Measurements from ENCODE around the gene ELP5.

ELP5 gene

DNA sequence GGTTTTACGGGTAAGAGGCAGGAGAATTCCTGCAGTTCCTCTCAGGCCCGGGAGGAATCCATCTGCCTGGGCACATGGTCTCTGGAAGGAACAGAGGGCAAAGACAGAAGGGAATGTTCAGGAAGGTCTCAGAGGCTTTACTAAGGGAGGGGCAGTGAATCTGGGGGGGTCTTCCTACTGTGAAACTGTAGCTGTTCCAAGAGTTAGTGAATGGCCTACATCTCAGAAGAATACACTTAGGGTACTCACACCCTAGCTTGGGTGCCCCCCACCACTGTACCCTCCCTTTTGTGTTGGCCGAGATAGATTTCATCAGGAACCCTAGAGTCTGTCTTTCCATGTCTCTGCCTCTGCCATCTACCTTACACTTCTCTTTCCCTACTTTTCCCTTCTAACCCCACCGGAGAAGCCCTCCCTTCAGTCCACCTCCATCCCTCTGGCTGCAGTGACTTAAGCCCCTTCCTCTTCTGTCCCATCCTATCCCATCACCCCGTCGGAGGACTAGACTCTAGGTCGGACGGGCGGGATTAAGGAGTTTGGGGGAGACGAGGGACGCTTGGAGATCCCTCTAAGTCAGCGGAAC is 32.7 kb upstream of the ELP5 start:
- no peak for DNase-seq (ENCODE audit: low read depth)

DNA sequence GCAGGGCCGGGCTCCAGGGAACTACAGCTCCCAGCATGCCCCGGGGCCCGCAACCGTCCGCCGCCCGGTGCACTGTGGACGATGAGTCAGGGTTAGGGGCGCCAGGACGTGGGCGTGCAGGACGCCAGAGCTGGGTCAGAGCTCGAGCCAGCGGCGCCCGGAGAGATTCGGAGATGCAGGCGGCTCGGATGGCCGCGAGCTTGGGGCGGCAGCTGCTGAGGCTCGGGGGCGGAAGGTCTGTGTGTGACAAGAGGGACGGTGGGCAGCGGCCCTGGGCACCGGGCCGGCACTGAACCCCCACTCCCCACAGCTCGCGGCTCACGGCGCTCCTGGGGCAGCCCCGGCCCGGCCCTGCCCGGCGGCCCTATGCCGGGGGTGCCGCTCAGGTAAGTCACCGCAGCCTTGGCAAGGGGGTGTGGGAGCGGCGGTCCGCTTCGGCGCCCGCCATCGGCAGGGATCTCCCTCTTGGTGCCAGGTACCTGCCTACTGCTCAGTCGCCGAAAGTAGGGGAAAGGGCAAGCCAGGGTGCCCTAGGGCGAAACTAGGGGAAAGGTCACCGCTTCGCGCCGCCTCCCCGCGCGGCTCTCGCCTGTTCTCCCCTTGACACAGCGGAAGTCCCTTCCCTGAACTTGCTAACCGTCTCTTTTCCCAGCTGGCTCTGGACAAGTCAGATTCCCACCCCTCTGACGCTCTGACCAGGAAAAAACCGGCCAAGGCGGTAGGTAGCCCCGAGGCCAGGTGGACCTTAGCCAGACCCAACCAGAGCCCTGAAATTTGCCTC is 32.0 kb upstream of the ELP5 start, which contains the start of the genes ACADVL and DLG4:
TSS of gene ACADVL (plus strand) at position 127 of the 781 bp plus-strand sequence. CDS start at position 174, 47 bp downstream.
TSS of gene DLG4 (minus strand) at position 25 of the 781 bp plus-strand sequence.
- DNase-seq (ENCODE audit: low read depth) = peak; percentile 65

DNA sequence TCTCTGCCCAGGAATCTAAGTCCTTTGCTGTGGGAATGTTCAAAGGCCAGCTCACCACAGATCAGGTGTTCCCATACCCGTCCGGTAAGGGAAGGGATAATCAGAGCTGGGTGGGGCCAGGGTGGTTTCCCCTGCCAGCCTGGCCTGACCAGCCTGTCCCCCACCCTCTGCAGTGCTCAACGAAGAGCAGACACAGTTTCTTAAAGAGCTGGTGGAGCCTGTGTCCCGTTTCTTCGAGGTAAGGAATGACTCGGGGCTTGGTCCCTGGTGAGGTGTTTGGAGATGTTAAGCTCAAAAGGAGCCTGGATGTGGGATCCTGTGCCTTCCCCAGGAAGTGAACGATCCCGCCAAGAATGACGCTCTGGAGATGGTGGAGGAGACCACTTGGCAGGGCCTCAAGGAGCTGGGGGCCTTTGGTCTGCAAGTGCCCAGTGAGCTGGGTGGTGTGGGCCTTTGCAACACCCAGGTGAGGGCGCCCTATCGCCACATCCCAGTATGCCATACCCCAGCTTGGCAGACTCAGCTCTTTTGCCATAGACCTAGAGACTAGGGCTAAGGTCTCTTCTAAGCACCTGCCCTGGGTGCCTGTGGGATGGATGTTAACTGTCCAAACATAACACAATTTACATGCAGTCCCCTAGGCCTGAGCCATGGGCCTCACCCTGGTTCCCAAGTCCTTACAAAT is 31.3 kb upstream of the ELP5 start:
- DNase-seq (ENCODE audit: low read depth) = no peak

DNA sequence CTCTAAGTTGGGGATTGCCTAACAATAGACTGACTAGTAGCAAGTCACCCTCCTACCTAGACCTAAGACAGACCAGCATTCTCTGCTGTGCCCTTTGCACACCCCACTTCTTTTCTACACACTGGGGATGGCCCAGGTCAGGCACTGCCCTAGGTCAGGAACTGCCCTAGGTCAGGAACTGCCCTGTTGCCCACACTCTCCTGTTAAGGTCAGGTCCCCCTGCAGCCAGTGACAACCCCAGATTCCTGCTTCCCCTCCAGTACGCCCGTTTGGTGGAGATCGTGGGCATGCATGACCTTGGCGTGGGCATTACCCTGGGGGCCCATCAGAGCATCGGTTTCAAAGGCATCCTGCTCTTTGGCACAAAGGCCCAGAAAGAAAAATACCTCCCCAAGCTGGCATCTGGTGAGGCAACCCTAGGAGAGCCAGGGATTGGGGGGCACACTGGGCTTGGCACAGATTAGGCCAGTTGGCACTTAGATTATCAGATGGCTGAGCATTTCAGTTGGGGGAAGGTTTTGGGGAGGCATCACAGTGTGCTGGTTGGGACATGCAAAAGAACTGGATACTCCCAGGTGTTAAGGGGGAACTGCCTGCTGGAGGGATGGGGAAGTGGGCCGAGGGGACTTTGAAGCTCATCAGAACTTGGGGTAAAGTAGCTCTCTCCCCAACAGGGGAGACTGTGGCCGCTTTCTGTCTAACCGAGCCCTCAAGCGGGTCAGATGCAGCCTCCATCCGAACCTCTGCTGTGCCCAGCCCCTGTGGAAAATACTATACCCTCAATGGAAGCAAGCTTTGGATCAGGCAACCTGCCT is 30.5 kb upstream of the ELP5 start:
- no peak for DNase-seq (ENCODE audit: low read depth)

DNA sequence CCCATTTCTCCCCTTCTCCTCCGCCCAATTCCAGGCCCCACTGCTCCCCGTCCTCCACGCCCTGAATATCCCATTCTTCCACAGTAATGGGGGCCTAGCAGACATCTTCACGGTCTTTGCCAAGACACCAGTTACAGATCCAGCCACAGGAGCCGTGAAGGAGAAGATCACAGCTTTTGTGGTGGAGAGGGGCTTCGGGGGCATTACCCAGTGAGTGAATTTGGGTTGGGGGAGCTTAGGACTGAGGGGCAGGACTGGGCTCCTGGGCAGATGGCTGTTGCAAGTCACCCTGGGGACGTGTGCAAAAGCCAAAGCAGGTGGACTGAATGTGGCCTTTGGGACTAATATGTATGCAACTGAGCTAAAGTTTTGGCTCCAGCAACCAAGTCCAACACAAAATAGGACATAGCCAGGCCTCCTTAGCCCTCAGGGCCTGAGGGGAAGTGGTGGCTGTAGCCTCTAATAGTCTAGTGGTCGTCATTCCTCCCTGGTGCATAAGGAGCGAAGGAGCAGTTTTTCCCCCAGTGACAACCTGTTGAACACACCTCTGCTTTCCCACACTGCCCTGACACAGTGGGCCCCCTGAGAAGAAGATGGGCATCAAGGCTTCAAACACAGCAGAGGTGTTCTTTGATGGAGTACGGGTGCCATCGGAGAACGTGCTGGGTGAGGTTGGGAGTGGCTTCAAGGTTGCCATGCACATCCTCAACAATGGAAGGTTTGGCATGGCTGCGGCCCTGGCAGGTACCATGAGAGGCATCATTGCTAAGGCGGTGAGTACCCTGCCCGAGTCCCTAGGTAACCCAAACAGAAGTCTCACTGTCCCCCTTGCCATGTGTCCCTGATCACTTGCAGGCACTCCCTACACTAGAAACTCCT is 29.7 kb upstream of the ELP5 start:
- no peak for DNase-seq (ENCODE audit: low read depth)

DNA sequence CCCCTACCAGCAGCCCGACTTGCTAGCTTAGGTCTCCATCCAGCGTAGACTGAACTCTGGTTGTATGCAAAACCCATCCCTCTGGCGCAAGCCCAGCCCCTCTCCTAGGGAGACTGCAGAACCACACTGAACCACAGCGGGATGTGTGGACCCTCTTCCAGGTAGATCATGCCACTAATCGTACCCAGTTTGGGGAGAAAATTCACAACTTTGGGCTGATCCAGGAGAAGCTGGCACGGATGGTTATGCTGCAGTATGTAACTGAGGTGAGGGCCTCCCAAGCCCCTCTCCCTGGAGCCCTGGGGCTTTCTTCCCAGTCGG is 29.1 kb upstream of the ELP5 start:
- DNase-seq (ENCODE audit: low read depth) = no peak

DNA sequence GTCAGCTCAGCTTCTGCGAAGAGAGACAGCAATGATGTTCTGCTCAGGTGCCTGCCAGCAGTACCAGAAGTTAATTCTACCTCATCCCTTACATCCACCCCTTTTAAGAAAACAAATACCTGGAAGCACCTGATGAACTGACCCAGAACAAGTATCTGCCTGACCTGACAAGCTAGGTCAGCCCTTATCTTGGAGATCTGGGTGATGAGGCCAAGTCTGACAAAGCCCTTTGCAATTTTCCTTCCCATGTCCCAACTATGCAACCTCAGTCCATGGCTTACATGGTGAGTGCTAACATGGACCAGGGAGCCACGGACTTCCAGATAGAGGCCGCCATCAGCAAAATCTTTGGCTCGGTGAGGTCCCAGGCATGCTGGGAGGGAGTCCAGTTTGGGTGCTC is 28.6 kb upstream of the ELP5 start:
- DNase-seq (ENCODE audit: low read depth) = no peak

DNA sequence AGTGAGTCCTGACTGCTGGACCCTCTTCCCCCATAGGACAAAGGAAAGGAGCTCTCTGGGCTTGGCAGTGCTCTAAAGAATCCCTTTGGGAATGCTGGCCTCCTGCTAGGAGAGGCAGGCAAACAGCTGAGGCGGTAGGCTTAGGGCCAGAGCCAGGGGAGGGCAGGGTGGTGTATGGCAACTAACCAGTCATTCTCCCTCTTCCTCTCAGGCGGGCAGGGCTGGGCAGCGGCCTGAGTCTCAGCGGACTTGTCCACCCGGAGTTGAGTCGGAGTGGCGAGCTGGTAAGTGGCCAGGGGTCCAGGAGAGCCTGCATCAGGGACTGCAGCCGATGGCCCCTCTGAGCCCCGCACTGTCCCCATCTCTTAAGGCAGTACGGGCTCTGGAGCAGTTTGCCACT is 27.9 kb upstream of the ELP5 start:
- no peak for DNase-seq (ENCODE audit: low read depth)

DNA sequence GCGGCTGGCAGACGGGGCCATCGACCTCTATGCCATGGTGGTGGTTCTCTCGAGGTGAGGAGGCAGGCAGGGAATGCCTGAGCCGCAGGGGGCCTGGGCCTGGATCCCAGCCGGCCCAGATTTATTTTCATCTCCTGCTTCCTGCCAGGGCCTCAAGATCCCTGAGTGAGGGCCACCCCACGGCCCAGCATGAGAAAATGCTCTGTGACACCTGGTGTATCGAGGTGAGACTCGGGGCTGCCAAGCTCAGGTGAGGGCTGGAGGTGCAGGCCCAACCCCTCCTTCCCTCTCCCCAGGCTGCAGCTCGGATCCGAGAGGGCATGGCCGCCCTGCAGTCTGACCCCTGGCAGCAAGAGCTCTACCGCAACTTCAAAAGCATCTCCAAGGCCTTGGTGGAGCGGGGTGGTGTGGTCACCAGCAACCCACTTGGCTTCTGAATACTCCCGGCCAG is 27.3 kb upstream of the ELP5 start:
- DNase-seq (ENCODE audit: low read depth) = no peak

DNA sequence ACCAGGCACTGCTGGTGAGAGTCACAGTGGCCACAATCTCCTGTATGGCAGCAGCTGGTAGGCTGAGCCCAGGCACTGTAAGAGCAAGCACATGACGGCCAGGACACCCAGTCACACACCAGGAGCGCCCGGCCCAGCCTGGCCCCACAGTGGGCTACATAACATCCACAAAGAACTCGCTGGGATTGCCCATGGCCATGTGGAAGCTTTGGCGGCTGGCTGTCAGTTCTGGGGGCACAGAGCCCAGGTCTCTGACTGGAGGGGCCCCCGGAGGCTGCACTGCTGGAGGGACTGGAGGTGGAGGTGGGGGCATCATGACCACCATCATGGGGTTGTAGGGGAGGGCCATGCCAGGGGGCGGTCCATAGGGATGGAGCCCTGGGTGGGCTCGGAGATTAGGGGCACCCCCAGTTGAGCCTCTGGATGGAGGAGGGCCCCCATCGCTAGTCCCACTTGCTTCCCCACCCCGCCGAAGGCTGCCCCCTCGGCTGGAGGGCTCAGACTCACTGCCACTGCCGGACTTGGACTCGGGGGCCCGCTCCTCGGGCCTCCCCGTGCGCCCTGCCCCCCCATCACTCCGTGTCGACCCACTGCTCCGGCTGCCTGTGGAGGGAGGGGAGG is 26.2 kb upstream of the ELP5 start:
- no peak for DNase-seq (ENCODE audit: low read depth)

DNA sequence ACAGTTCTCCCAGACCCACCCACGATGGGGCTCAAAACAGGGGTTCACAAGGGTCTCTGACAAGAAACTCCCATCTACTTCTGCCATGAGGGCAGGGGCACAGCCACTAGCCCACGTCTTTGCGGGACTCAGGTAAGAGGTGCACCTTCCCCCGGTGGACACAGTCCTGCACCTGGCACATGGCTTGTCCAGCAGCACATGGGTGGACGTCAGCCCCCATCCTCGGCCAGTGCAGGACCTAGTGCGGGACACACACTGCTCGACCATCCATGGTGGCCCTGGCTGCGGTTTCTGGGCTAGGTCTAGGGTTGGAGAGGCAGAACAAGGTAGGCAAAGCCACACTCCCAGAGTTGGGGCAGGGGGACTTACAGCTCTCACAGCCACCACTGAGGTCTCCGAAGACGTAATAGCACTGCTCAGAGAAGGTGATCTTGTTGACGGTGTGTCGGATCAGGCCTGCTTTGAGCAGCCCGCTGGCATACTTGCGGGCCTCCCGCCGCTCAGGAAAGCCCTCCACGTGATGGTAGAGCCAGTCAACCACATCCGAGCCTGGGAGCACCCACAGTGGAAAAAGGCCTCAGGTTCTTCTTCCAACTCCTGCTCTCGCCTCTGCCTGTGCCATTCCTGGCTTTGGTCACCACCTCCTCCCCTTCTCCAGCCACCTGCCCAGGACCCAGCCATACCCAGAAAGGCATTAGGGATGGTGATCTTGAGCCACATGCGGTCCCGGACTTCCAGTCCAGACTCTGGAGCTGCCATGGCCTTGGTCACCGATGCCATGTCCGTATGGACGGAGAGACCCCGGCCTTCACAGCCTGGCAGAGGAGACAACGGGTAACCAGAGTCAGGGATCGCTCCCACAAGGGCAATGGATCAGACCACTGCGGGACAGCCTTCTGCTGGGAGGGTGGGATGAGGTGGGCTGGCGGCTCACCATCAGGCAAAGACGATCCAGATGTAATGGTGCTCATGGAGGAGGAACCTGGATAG is 25.0 kb upstream of the ELP5 start:
- DNase-seq (ENCODE audit: low read depth) = no peak

DNA sequence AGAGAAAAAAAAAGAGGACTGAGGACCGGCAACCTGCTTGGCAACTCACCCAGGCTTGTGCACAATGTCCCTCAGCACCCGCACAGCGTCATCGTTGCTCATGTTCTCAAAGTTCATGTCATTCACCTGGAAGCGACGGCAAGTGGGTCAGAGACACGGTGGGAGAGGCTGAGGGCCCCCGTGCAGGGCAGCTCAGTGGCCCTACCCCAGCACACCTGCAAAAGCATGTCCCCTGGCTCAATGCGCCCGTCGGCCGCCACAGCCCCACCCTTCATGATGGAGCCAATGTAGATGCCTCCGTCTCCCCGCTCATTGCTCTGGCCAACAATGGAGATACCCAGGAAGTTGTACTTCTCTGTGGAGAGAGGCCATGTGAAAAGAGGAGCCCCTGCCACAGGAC is 23.1 kb upstream of the ELP5 start:
- no peak for DNase-seq (ENCODE audit: low read depth)

DNA sequence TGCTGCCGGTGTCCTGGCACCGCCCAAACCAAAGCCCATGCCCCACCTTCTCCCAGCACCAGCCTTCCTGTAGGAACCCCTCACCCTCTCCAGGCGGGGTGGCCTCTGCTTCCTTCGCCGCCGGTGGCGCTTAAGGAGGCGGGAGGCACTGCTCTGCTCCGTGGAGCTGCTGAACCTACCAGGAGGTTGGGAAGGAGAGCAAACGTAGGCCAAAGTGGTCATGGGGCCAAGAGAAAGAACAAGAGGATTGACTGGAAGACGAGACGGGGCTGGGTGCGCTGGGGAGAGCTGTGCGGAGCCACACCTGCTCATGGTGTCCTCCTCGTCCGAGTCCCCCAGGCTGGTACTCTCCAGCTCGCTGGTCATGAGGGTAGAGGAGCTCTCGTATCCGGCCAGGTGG is 22.5 kb upstream of the ELP5 start:
- no peak for DNase-seq (ENCODE audit: low read depth)

DNA sequence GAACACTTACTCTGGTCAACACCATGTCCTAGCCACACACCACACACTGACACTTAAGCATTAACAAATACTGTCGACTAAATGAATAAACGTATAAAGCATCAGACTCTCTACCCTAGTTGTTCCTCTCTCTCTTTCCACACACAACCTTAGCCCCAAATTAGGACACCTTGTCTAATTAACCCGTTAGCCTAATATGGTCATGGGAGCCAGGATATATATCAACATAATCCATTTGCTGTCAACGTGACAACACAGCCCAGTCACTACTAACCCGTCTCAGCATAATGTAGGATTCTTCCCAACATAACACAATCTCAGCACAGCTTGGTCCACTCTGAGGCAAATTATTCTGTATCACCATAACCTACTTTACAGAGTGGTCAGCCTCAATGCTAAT is 19.9 kb upstream of the ELP5 start:
- no peak for DNase-seq (ENCODE audit: low read depth)

DNA sequence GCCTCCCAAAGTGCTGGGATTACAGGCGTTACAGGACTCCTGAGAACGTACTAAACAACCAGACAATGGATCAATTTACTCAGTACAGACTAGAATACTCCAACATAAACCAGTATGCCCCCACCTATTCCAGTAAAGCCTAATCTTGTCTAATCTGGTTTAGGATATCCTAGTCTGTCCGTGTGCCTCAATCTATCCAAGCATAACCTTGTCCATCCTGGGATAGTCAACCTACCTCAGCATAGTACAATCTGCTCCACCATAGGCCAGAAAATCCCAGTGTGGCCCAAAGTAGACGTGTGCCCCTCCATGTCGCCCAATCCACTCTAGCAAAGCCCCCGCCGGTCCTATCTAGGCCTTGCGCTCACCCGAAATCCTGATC is 18.3 kb upstream of the ELP5 start:
- no peak for DNase-seq (ENCODE audit: low read depth)

DNA sequence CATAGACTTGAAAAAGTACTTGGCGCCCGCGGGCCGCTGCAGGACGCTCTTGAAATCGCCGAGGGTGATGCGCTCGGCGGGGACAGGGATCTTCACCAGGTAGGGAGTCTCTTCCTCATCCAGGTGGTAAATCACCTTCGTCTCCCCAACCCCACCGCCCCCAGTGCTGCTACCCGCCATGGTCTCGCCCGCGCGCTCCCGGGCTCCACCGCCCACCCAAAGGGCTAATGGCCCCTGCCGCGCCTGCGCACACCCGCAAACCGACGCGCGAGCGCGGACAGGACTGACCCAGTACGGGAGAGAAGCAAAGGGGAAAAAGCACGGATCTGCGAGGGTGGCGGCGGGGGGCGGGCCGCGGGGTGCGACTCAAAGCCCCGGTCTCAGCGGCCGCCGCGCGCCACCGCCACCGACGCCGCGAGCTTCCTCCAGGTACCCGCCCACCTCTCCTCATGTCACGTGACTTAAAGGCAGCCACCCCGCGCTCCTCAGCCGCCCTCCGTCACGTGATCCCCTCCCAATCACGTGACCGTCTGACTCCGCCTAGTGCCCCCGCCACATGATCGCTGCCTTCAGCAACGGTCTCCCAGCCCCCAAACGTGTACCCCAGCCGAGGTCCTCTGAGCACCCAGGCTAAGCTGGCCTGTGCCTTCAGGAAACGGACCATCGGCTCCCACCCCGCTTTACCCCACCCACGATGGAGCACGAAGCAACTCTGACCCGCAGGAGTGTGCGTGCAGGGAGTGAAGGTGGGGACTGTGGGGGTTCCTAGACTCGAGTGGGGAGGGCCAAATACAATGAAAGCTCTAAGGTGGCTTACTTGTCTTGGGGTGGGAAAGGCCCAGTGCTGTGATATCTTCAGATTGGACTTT is 17.7 kb upstream of the ELP5 start, which contains the start of gene DVL2:
TSS of gene DVL2 (minus strand) at position 435 of the 869 bp plus-strand sequence. CDS start at position 180, 255 bp downstream.
- peak; percentile 92 for DNase-seq (ENCODE audit: low read depth)

DNA sequence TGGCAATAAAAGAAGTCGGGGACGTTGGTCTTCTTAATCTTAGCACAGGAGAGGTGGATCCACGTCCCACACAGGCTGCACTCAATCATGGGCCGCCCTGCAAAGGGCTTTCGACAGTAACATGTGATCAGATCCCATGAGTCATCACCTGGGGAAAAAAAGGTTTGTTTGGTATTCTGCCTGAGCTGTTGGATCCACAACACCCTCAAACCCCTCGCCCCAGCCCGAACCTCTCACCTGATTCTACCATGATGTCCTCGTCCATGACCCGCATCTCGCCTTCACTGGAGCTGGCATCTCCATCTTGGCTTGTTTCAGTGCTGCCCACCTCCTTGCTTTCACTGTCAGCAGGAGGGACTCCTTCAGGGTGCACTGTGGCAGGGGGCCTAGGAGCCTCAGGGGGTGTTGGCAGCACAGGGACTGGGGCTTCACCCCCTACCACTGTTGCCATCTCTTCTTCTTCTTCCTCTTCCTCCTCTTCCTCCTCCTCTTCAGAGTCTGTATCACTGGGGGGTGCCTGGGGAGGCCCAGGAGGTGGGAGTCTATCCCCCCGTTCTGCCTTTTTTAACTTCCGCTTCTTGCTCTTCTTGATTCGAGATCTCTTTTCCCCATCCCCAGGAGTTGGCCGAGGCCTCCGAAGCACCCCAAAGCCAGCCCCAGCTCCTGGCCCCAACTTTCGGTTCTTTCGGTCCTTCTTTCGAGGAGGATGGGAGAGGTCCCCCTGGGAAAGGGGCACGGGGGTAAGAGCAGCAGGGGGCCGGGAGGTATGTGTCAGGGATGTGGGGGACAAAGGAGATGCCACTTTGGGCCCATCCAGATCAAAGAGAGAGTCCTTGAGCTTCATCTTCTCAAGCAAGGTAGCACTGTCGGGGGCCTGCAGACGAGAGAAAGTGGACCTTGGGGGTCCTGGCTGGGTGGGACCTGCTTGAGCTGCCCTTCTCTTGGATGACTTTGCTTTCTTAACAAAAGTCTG is 16.0 kb upstream of the ELP5 start:
- DNase-seq (ENCODE audit: low read depth) = no peak

All from stimulated activated CD8-positive, alpha-beta memory T cell treated with anti-CD3 and anti-CD28 coated beads, Interleukin-7, amount 100 ng/mL, for 24 hours (primary cell).